Astrocyte of the cerebellum (primary cell): Measurements from ENCODE around the gene ATP8A2.

ENCODE experiments used
- DNase-seq: peaks from one replicate; pipeline ENCODE4 v3.0.0-alpha.2; 2011; ENCODE audit warnings: low read depth
- H3K4me3 ChIP-seq: 2 replicates; pipeline ENCODE4 v1.5.1; 2011; ENCODE audit warnings: mild to moderate bottlenecking, low read depth, low read length, moderate library complexity
- CTCF ChIP-seq: IDR thresholded peaks from 2 replicates; pipeline ENCODE4 v1.5.1; 2012; ENCODE audit warnings: low read length, low read depth, moderate library complexity, mild to moderate bottlenecking; ENCODE audit errors: missing control alignments
- in situ Hi-C: cut with HindIII; loops from 2 replicates; pipeline ENCODE4 v1.10.0; 2017; ENCODE audit warnings: low sequenced_read_pairs

The ATP8A2 gene

GRCh38 chr13:26017932-26018665 lies 646.3 kb downstream of the ATP8A2 start:
- H3K4me3 ChIP-seq = no peak overlapping the region
- TF ChIP-seq CTCF = no peak
- in situ Hi-C loops = no loop called here
- DNase-seq = no peak

GRCh38 chr13:26019251-26019650 lies 647.5 kb downstream of the ATP8A2 start:
- in situ Hi-C loops = no loop called here
- H3K4me3 ChIP-seq = no peak overlapping the region
- no peak for DNase-seq
- no peak for TF ChIP-seq CTCF

GRCh38 chr13:26019881-26020870 lies 648.4 kb downstream of the ATP8A2 start:
- no peak overlapping the region for H3K4me3 ChIP-seq
- in situ Hi-C loops = no loop called here
- peak; percentile 87 for DNase-seq
- TF ChIP-seq CTCF = no peak

- in situ Hi-C loops = no loop called here
- TF ChIP-seq CTCF = no peak
- no peak overlapping the region for H3K4me3 ChIP-seq
- DNase-seq = no peak
These were observed 649.1 kb downstream of the ATP8A2 start for GRCh38 chr13:26020891-26021290.

- no peak for DNase-seq
- TF ChIP-seq CTCF = no peak
- H3K4me3 ChIP-seq = no peak overlapping the region
- in situ Hi-C loops = no loop called here
These were observed 649.7 kb downstream of the ATP8A2 start for GRCh38 chr13:26021516-26021915.

- in situ Hi-C loops = no loop called here
- H3K4me3 ChIP-seq = no peak overlapping the region
- no peak for DNase-seq
- TF ChIP-seq CTCF = no peak
These were observed 650.2 kb downstream of the ATP8A2 start for GRCh38 chr13:26021956-26022355.
